Keratinocyte (primary cell): Measurements from ENCODE around the gene RRAS2. TPM values are rescaled to one million over a fixed set of nuclear protein-coding genes. Genes with fewer than 3 reads are reported as not detected.

Source experiments
- DNase-seq: peaks from one replicate; pipeline ENCODE4 v3.0.0-alpha.2; 2011; ENCODE audit warnings: low read depth, missing footprints, low spot score
- FAIRE-seq: peaks from 2 replicates; lab custom pipeline; 2011; peaks lifted over from hg19 to GRCh38; lab: Jason Lieb, UNC
- H2AFZ ChIP-seq: 2 replicates; pipeline ENCODE4 v1.6.0; 2012; ENCODE audit warnings: low read length, control low read depth, inconsistent platforms; ENCODE audit not compliant: control insufficient read depth
- H3K27ac ChIP-seq: 2 replicates; pipeline ENCODE4 v1.5.1; 2011; ENCODE audit warnings: low read length; ENCODE audit not compliant: control insufficient read depth, insufficient read depth
- H3K27me3 ChIP-seq: 3 replicates; pipeline ENCODE4 v1.6.0; 2011; ENCODE audit warnings: low read length; ENCODE audit not compliant: control insufficient read depth, insufficient read depth; ENCODE audit errors: extremely low read depth
- H3K36me3 ChIP-seq, 2 experiments: 2 replicates in 1 of 2; 3 replicates in 1 of 2; pipeline ENCODE4 v1.5.1; 2011; ENCODE audit warnings: low read length in 2 of 2, mild to moderate bottlenecking in 1 of 2; ENCODE audit not compliant: control insufficient read depth in 2 of 2, insufficient read depth in 2 of 2; ENCODE audit errors: extremely low read depth in 1 of 2
- H3K4me1 ChIP-seq: 3 replicates; pipeline ENCODE4 v1.5.1; 2011; ENCODE audit warnings: low read length; ENCODE audit not compliant: control insufficient read depth, insufficient read depth; ENCODE audit errors: extremely low read depth
- H3K4me2 ChIP-seq: 3 replicates; pipeline ENCODE4 v1.6.0; 2011; ENCODE audit warnings: low read depth, low read length; ENCODE audit not compliant: control insufficient read depth, insufficient read depth; ENCODE audit errors: extremely low read depth
- H3K4me3 ChIP-seq, 3 experiments: fragments of 200-600 bp in 1 of 3; sonication (generic) in 1 of 3; 2 replicates in 2 of 3; 3 replicates in 1 of 3; pipeline ENCODE4 v1.5.1; 2011 to 2016; ENCODE audit warnings: low read length in 3 of 3, mild to moderate bottlenecking in 3 of 3, control low read depth in 2 of 3, inconsistent platforms in 1 of 3, low read depth in 1 of 3, mixed read lengths in 1 of 3, mixed run types in 1 of 3, moderate library complexity in 1 of 3; ENCODE audit not compliant: control insufficient read depth in 2 of 3, insufficient read depth in 2 of 3; ENCODE audit errors: extremely low read depth in 1 of 3
- H3K79me2 ChIP-seq: 2 replicates; pipeline ENCODE4 v1.6.0; 2012; ENCODE audit warnings: low read length; ENCODE audit not compliant: control insufficient read depth, insufficient read depth
- H3K9ac ChIP-seq: 3 replicates; pipeline ENCODE4 v1.6.0; 2011; ENCODE audit warnings: low read length; ENCODE audit not compliant: control insufficient read depth, insufficient read depth; ENCODE audit errors: extremely low read depth
- H3K9me1 ChIP-seq: 3 replicates; pipeline ENCODE4 v1.6.0; 2011; ENCODE audit warnings: low read length; ENCODE audit not compliant: control insufficient read depth, insufficient read depth; ENCODE audit errors: extremely low read depth
- H3K9me3 ChIP-seq: 2 replicates; pipeline ENCODE4 v1.5.1; 2012; ENCODE audit warnings: low read depth, low read length; ENCODE audit not compliant: control insufficient read depth
- H4K20me1 ChIP-seq: 3 replicates; pipeline ENCODE4 v1.6.0; 2011; ENCODE audit warnings: low read length; ENCODE audit not compliant: control insufficient read depth, insufficient read depth; ENCODE audit errors: extremely low read depth
- CTCF ChIP-seq, 3 experiments: IDR thresholded peaks in 1 of 3; conservative IDR thresholded peaks in 1 of 3; optimal IDR thresholded peaks in 1 of 3; 2 replicates in 2 of 3; 3 replicates in 1 of 3; pipeline versions ENCODE3 to v1.5.1; 2011; ENCODE audit warnings: low read length in 3 of 3, mild to moderate bottlenecking in 3 of 3, moderate library complexity in 2 of 3, control low read depth in 1 of 3, inconsistent platforms in 1 of 3; ENCODE audit not compliant: insufficient read depth in 2 of 3; ENCODE audit errors: extremely low read depth in 1 of 3
- EZH2 ChIP-seq: IDR thresholded peaks from one replicate; pipeline ENCODE4 v1.6.1; 2012; ENCODE audit warnings: inconsistent platforms, mild to moderate bottlenecking, low read length, moderate library complexity
- dilution Hi-C: fragments of 300-500 bp; cut with MboI; formaldehyde crosslinking; loops from one replicate; pipeline ENCODE4 v1.7.0; 2020; ENCODE audit warnings: low sequenced_read_pairs; ENCODE audit not compliant: extremely low pct_ligation_motif_present
- polyA plus RNA-seq, 5 experiments: library from polyadenylated mRNA; depleted of rRNA in 3 of 5; stranded (reverse) in 3 of 5; stranded (forward) in 1 of 5; unstranded in 1 of 5; fragments of >200 nt; gene quantifications; 1 replicate in 1 of 5; 2 replicates in 3 of 5; 3 replicates in 1 of 5; pipeline versions ENCODE4 v1.2.1 to v1.2.3, GENCODE V29; 2011 to 2012; ENCODE audit warnings: missing spikeins in 2 of 5, low read depth in 1 of 5, low replicate concordance in 1 of 5

Gene RRAS2
- polyA plus RNA-seq, 1 donor (not counting 4 experiments of a cell fraction or from before 2014, with no cell fraction given): 99.3 TPM

DNA sequence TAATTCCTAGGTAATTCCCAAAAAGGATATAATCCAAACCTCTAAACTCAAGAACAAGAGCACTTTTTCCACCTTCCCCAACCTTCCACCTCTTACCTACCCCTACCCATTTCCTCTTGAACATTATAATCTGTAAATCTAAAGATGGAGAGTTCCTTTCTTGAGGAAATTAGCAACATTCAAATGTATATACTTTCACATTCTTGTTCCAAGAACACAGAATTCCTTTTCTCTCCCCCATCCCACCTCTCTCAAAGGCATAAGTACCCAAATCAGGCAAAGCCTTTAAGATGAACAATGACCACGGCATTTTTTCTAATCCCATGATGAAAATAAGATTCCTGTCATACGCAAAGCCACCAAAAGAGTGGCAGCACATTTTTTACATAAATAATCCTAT lies 18.3 kb downstream of the RRAS2 start:
- Histone ChIP-seq H3K4me3 (no peak overlapping the region), H3K36me3 (no peaks in the 10 kb centered on the region), H3K9me1 (no peaks in the 10 kb centered on the region), H2AFZ (no peak overlapping the region), H3K27ac (no peak overlapping the region), H3K9me3 (no peaks in the 10 kb centered on the region), H3K4me2 (no peak overlapping the region), H4K20me1 (peaks cover 3% of the 10 kb centered on the region), H3K79me2 (peaks cover 92% of the 10 kb centered on the region), H3K27me3 (no peaks in the 10 kb centered on the region), H3K4me1 (peaks cover 32% of the 10 kb centered on the region), H3K9ac (no peak overlapping the region)
- dilution Hi-C loops: no loop called here
- no peak for DNase-seq
- TF ChIP-seq CTCF (optimal IDR thresholded peaks at IDR 0.05 in 1 of 3, IDR thresholded peaks at IDR 0.05 in 1 of 3, conservative IDR thresholded peaks at IDR 0.05 in 1 of 3; ENCODE audit: extremely low read depth in 1 of 3, insufficient read depth in 2 of 3, low read length in 3 of 3) (no peak), EZH2 (no peak)
- no peak for FAIRE-seq

DNA sequence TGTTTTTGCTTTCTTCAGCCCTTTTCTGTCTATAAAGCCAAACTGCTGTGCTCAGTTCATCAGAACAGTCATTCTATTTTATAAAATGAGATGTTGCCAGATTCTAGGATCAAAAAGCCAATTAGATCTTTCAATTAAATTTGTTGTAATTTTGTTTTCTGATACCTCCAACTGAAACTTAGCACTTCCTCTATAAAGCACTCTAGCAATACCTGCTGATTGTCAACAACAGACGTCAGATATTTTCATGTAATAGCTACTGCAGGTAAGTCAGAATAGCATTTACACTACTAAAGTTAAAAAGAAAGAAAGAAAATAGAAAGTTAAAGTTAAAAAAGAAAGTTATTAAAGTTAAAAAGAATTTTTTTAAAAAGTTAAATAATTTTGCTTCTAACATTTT lies 19.6 kb downstream of the RRAS2 start:
- H3K27me3 ChIP-seq: no peaks in the 10 kb centered on the region
- H3K9me1 ChIP-seq: no peaks in the 10 kb centered on the region
- no peaks in the 10 kb centered on the region for H3K9me3 ChIP-seq
- no peak overlapping the region for H3K4me2 ChIP-seq
- H3K79me2 ChIP-seq: peaks cover 92% of the 10 kb centered on the region
- no peak overlapping the region for H3K9ac ChIP-seq
- H4K20me1 ChIP-seq: peaks cover 3% of the 10 kb centered on the region
- no peak overlapping the region for H3K27ac ChIP-seq
- no peaks in the 10 kb centered on the region for H3K36me3 ChIP-seq
- dilution Hi-C loops: no loop called here
- DNase-seq (no peak), FAIRE-seq (no peak)
- H3K4me3 ChIP-seq: no peak overlapping the region
- no peak for TF ChIP-seq CTCF (optimal IDR thresholded peaks at IDR 0.05 in 1 of 3, IDR thresholded peaks at IDR 0.05 in 1 of 3, conservative IDR thresholded peaks at IDR 0.05 in 1 of 3; ENCODE audit: extremely low read depth in 1 of 3, insufficient read depth in 2 of 3, low read length in 3 of 3)
- TF ChIP-seq EZH2: no peak
- no peak overlapping the region for H2AFZ ChIP-seq
- H3K4me1 ChIP-seq: peaks cover 36% of the 10 kb centered on the region
